ENCODE measurements around the gene GTPBP1. TPM values are rescaled to one million over a fixed set of nuclear protein-coding genes. Genes with fewer than 3 reads are reported as not detected.

GTPBP1 gene
- total RNA-seq, 1 experiment from 2014 or later: 79.1 TPM

DNA sequence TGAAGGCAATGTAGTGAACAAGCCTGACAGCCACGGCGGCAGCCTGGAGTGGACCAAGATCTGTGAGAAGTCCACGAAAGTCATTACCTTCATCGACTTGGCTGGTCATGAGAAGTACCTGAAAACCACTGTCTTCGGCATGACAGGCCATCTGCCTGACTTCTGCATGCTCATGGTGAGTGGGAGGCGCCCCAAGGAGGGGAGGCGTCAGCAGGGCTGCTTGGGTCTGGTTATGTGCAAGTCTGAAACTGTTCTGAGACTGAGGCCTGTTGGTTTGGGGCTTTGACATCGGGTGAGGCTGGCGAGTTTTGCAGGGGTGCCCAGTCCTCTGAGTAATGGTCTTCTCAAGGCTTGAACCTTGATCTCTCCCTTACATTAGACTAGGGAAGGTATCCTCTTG, 11.1 kb downstream of the GTPBP1 start:
- H3K27ac Mint-ChIP-seq (ENCODE audit: unreplicated experiment): no peak overlapping the region
- no TSS peak for BruUV-seq (replicated peaks)
- H3K27me3 Mint-ChIP-seq (ENCODE audit: unreplicated experiment): no peaks in the 10 kb centered on the region
- no peak for DNase-seq
- intact Hi-C loops (cut with micrococcal nuclease; ENCODE audit: unreplicated experiment): no loop called here
- CTCF ChIA-PET: no interaction called here
- H3K4me3 Mint-ChIP-seq (ENCODE audit: low read depth, unreplicated experiment): no peak overlapping the region
- H3K9me3 Mint-ChIP-seq (ENCODE audit: low read depth, unreplicated experiment): no peaks in the 10 kb centered on the region
- TF ChIP-seq, protein P1, sequence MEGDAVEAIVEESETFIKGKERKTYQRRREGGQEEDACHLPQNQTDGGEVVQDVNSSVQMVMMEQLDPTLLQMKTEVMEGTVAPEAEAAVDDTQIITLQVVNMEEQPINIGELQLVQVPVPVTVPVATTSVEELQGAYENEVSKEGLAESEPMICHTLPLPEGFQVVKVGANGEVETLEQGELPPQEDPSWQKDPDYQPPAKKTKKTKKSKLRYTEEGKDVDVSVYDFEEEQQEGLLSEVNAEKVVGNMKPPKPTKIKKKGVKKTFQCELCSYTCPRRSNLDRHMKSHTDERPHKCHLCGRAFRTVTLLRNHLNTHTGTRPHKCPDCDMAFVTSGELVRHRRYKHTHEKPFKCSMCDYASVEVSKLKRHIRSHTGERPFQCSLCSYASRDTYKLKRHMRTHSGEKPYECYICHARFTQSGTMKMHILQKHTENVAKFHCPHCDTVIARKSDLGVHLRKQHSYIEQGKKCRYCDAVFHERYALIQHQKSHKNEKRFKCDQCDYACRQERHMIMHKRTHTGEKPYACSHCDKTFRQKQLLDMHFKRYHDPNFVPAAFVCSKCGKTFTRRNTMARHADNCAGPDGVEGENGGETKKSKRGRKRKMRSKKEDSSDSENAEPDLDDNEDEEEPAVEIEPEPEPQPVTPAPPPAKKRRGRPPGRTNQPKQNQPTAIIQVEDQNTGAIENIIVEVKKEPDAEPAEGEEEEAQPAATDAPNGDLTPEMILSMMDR (IDR thresholded peaks at IDR 0.05; ENCODE audit: unreplicated experiment): no peak
- peaks cover 48% of the 10 kb centered on the region for H3K4me1 Mint-ChIP-seq (ENCODE audit: low read depth, unreplicated experiment)
- peaks cover 48% of the 10 kb centered on the region for H3K36me3 Mint-ChIP-seq (ENCODE audit: insufficient read depth, unreplicated experiment)

DNA sequence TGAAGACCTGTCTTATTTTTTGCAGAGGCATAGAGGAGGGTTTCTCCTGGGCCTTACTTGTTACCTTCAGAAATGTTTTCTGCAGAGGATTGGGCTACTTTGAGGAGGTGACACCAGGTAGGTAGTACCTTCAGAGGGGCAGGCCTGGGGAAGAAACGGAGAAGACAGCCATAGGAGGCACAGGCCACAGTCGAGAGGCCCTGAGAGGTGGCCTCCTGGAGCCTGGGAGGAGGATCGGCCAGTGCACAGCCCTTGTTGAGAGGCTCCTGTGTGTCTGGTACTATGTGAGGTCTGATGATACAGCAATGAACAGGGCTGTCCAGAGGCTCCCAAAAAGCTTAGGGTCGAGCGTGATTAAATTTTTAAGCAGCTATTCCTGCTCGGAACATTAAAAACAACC, 11.5 kb downstream of the GTPBP1 start:
- Mint-ChIP-seq H3K27me3 (ENCODE audit: unreplicated experiment) (no peaks in the 10 kb centered on the region), H3K27ac (ENCODE audit: unreplicated experiment) (no peak overlapping the region), H3K36me3 (ENCODE audit: insufficient read depth, unreplicated experiment) (peaks cover 48% of the 10 kb centered on the region), H3K9me3 (ENCODE audit: low read depth, unreplicated experiment) (no peaks in the 10 kb centered on the region), H3K4me1 (ENCODE audit: low read depth, unreplicated experiment) (peaks cover 45% of the 10 kb centered on the region), H3K4me3 (ENCODE audit: low read depth, unreplicated experiment) (no peak overlapping the region)
- intact Hi-C loops (cut with micrococcal nuclease; ENCODE audit: unreplicated experiment): no loop called here
- no TSS peak for BruUV-seq (replicated peaks)
- TF ChIP-seq, protein P1 (IDR thresholded peaks at IDR 0.05; ENCODE audit: unreplicated experiment): no peak
- CTCF ChIA-PET: no interaction called here
- no peak for DNase-seq

DNA sequence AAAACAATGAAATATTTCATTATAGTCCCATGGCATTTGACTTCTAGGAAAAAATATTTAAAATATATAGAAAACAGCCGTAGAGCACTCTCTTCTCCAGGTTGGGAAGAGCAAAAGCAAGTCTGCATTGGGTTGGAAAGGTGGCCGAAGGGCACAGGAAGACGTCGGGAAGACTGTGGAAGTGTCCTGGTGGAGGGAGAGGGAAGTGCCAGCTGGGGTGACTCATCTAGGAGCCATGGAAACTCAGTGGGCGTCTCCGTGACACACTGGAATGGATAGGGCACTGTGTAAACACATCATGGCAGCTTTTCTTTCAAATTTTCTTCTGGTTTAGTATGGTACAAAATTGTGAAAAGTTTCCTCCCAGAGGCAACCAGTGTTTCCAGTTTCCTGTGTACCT, 12.7 kb downstream of the GTPBP1 start:
- no peaks in the 10 kb centered on the region for H3K27me3 Mint-ChIP-seq (ENCODE audit: unreplicated experiment)
- peak overlapping the region; percentile 21 for H3K27ac Mint-ChIP-seq (ENCODE audit: unreplicated experiment)
- no TSS peak for BruUV-seq (replicated peaks)
- intact Hi-C loops (cut with micrococcal nuclease; ENCODE audit: unreplicated experiment): no loop called here
- TF ChIP-seq, protein P1 (IDR thresholded peaks at IDR 0.05; ENCODE audit: unreplicated experiment): peak; percentile 83
- H3K4me1 Mint-ChIP-seq (ENCODE audit: low read depth, unreplicated experiment): peaks cover 33% of the 10 kb centered on the region
- H3K9me3 Mint-ChIP-seq (ENCODE audit: low read depth, unreplicated experiment): no peaks in the 10 kb centered on the region
- CTCF ChIA-PET: interaction anchor here (0.5 to 1.6 kb wide), 6 partner anchors 11 to 171 kb away, joined by 3 to 7 read pairs (median 4); partner anchors contain the start of gene TOMM22
- no peak overlapping the region for H3K4me3 Mint-ChIP-seq (ENCODE audit: low read depth, unreplicated experiment)
- peak; percentile 77 for DNase-seq
- peaks cover 49% of the 10 kb centered on the region for H3K36me3 Mint-ChIP-seq (ENCODE audit: insufficient read depth, unreplicated experiment)

DNA sequence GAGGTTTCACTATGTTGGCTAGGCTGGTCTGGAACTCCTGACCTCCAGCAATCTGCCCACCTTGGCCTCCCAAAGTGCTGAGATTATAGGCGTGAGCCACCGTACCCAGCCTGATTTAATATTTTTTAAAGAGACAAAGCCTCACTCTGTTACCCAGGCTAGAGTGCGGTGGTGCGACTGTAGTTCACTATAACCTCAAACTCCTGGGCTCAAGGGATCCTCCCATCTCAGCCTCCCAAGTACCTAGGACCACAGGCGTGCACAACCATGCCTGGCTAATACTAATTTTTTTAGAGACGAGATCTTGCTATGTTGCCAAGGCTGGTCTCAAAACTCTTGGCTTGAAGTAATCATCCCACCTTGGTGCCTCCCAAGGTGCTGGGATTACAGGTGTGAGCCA, 13.5 kb downstream of the GTPBP1 start:
- no peaks in the 10 kb centered on the region for H3K27me3 Mint-ChIP-seq (ENCODE audit: unreplicated experiment)
- TF ChIP-seq, protein P1 (IDR thresholded peaks at IDR 0.05; ENCODE audit: unreplicated experiment): no peak
- H3K36me3 Mint-ChIP-seq (ENCODE audit: insufficient read depth, unreplicated experiment): peaks cover 55% of the 10 kb centered on the region
- H3K4me1 Mint-ChIP-seq (ENCODE audit: low read depth, unreplicated experiment): peaks cover 25% of the 10 kb centered on the region
- DNase-seq: no peak
- H3K4me3 Mint-ChIP-seq (ENCODE audit: low read depth, unreplicated experiment): no peak overlapping the region
- no peak overlapping the region for H3K27ac Mint-ChIP-seq (ENCODE audit: unreplicated experiment)
- no TSS peak for BruUV-seq (replicated peaks)
- CTCF ChIA-PET: interaction anchor here (0.6 to 1.6 kb wide), 2 partner anchors 12 to 113 kb away, joined by 3 to 7 read pairs; no protein-coding TSS in a partner anchor
- intact Hi-C loops (cut with micrococcal nuclease; ENCODE audit: unreplicated experiment): no loop called here
- H3K9me3 Mint-ChIP-seq (ENCODE audit: low read depth, unreplicated experiment): no peaks in the 10 kb centered on the region

Data from Calu3 (cell line).